SW 1271 (cell line): ENCODE results near the gene MADD.
"Not testable (repeated sequence)": the region's sequence is repeated elsewhere in the genome, so short reads cannot be mapped to it uniquely, and the experiment has no call there.

Source experiments
- DNase-seq, 2 experiments: peaks; one replicate each; lab custom pipeline; 2025; lab: John Stamatoyannopoulos, UW

MADD gene

GRCh38 chr11:47274495-47275235, 4.7 kb downstream of the MADD start:
- DNase-seq, result no peak

GRCh38 chr11:47276923-47277322, 7.0 kb downstream of the MADD start:
- DNase-seq, result no peak

- no peak for DNase-seq
Observed at GRCh38 chr11:47278058-47278457, 8.1 kb downstream of the MADD start.

GRCh38 chr11:47278769-47279168, 8.8 kb downstream of the MADD start:
- no peak for DNase-seq

GRCh38 chr11:47280099-47280498, 10.2 kb downstream of the MADD start:
- DNase-seq, result no peak

GRCh38 chr11:47280860-47281259, 10.9 kb downstream of the MADD start:
- no peak for DNase-seq

GRCh38 chr11:47282462-47282861, 12.5 kb downstream of the MADD start:
- no peak for DNase-seq

- no peak for DNase-seq
Observed at GRCh38 chr11:47284151-47284550, 14.2 kb downstream of the MADD start.

- DNase-seq, result no peak
Observed at GRCh38 chr11:47285969-47286770, 16.2 kb downstream of the MADD start.

- no peak for DNase-seq
Observed at GRCh38 chr11:47288066-47288465, 18.1 kb downstream of the MADD start.

GRCh38 chr11:47289856-47290255, 19.9 kb downstream of the MADD start:
- no peak for DNase-seq

GRCh38 chr11:47295385-47295784, 25.5 kb downstream of the MADD start:
- DNase-seq, result no peak

GRCh38 chr11:47296045-47296444, 26.1 kb downstream of the MADD start:
- no peak for DNase-seq

GRCh38 chr11:47299078-47299477, 29.1 kb downstream of the MADD start:
- no peak for DNase-seq

- DNase-seq, result no peak
Observed at GRCh38 chr11:47302853-47303252, 32.9 kb downstream of the MADD start.

GRCh38 chr11:47305734-47306483, 36.0 kb downstream of the MADD start:
- no peak for DNase-seq

- no peak for DNase-seq
Observed at GRCh38 chr11:47306484-47306844, 36.5 kb downstream of the MADD start.

- DNase-seq, result no peak
Observed at GRCh38 chr11:47308050-47308823, 38.3 kb downstream of the MADD start.

- no peak for DNase-seq
Observed at GRCh38 chr11:47314992-47315391, 45.1 kb downstream of the MADD start.

GRCh38 chr11:47316501-47316900, 46.6 kb downstream of the MADD start:
- DNase-seq, result not testable (repeated sequence)

- DNase-seq, result no peak
Observed at GRCh38 chr11:47317064-47317828, 47.3 kb downstream of the MADD start.
